Panc1 (cell line): Measurements from ENCODE around the gene FAM156B. TPM values are rescaled to one million over a fixed set of nuclear protein-coding genes. Genes with fewer than 3 reads are reported as not detected.
A peak's percentile ranks its signal among the peaks of the same experiment; 100 is the strongest.
"Not testable (repeated sequence)": the region's sequence is repeated elsewhere in the genome, so short reads cannot be mapped to it uniquely, and the experiment has no call there.

Source experiments
- ATAC-seq: fragments of 200-7000 bp; cut with Tn5 transposase; 2 replicates; pipeline ENCODE4 v1.9.1; 2020; ENCODE audit warnings: mild to moderate bottlenecking, moderate library complexity
- BruUV-seq: library from RNA; stranded (reverse); fragments of 400-500 nt; replicated peaks from 2 replicates; lab custom pipeline; 2021; lab: Mats Ljungman, UMichigan
- CTCF ChIA-PET: fragments of 300-600 bp; sonication (Branson Sonifier 250); formaldehyde crosslinking; loops from one replicate; lab custom pipeline; 2022; ENCODE audit warnings: antibody characterized with exemption; lab: Charles Lee
- POLR2A ChIA-PET: fragments of 300-600 bp; sonication (Branson Sonifier 250); formaldehyde crosslinking; loops from one replicate; lab custom pipeline; 2022; ENCODE audit warnings: antibody characterized with exemption; lab: Charles Lee
- DNase-seq: peaks from one replicate; pipeline ENCODE4 v3.0.0-alpha.2; 2010; ENCODE audit warnings: low read depth, low spot score
- H3K27ac ChIP-seq: 2 replicates; pipeline ENCODE4 v1.5.1; 2011; ENCODE audit warnings: mild to moderate bottlenecking, low read length, inconsistent platforms
- H3K27me3 ChIP-seq: fragments of 200-500 bp; sonication (Bioruptor generic); 2 replicates; pipeline ENCODE4 v1.6.0; 2014; ENCODE audit warnings: low read length, inconsistent platforms; ENCODE audit not compliant: control insufficient read depth, insufficient read depth
- H3K36me3 ChIP-seq: fragments of 200-500 bp; sonication (Bioruptor generic); 2 replicates; pipeline ENCODE4 v1.5.1; 2014; ENCODE audit warnings: inconsistent platforms, mild to moderate bottlenecking, low read length, moderate library complexity; ENCODE audit not compliant: control insufficient read depth, insufficient read depth
- H3K4me1 ChIP-seq: 2 replicates; pipeline ENCODE4 v1.5.1; 2011; ENCODE audit warnings: inconsistent platforms, mild to moderate bottlenecking, low read length, moderate library complexity; ENCODE audit not compliant: control insufficient read depth, insufficient read depth
- H3K4me3 ChIP-seq, 2 experiments: 2 replicates each; pipeline ENCODE4 v1.5.1; 2011 to 2012; ENCODE audit warnings: low read depth in 2 of 2, low read length in 2 of 2, mild to moderate bottlenecking in 2 of 2, inconsistent platforms in 1 of 2, moderate library complexity in 1 of 2
- H3K9me3 ChIP-seq: fragments of 200-500 bp; sonication (Bioruptor generic); 2 replicates; pipeline ENCODE4 v1.5.1; 2014; ENCODE audit warnings: low read depth, mild to moderate bottlenecking, inconsistent platforms, low read length, moderate library complexity; ENCODE audit not compliant: control insufficient read depth, insufficient read depth
- in situ Hi-C: cut with HindIII; loops from 2 replicates; pipeline ENCODE4 v1.10.0; 2016; ENCODE audit warnings: low sequenced_read_pairs, low pct_unique_long_range_greater_than_20kb
- intact Hi-C: fragments of 100-400 bp; cut with micrococcal nuclease; formaldehyde crosslinking; loops from one replicate; pipeline ENCODE4 v1.10.0; 2022; ENCODE audit not compliant: unreplicated experiment
- total RNA-seq: library from RNA; stranded (reverse); gene quantifications from one replicate; pipeline ENCODE4 v1.2.1, GENCODE V29; 2021; ENCODE audit not compliant: unreplicated experiment

Gene FAM156B
- total RNA-seq, 1 experiment from 2014 or later = 13.0 TPM

DNA sequence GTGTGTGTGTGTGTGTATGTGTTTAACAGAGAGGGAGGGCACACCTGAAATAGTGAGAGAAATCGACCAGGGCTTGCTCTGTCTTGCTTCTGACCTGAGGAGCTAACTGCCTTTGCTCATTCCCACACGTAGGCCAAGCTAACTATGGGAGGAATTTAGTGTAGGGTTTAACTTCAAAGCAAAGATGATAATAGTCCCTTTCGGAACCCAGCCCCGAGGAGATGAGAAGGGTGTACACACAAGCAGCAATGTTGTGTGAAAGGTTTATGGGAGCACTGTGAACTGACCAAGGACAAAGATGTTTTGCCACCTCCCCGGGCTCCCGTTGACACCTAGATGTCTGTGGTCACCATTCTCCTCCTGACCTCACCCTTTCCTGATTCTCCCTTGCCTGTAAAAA lies 20.7 kb upstream of the FAM156B start:
- POLR2A ChIA-PET, ATAC-seq, H3K9me3 ChIP-seq, in situ Hi-C loops, H3K36me3 ChIP-seq, H3K27ac ChIP-seq, intact Hi-C loops, CTCF ChIA-PET, H3K27me3 ChIP-seq, H3K4me1 ChIP-seq, DNase-seq, H3K4me3 ChIP-seq, BruUV-seq: not testable (repeated sequence)

DNA sequence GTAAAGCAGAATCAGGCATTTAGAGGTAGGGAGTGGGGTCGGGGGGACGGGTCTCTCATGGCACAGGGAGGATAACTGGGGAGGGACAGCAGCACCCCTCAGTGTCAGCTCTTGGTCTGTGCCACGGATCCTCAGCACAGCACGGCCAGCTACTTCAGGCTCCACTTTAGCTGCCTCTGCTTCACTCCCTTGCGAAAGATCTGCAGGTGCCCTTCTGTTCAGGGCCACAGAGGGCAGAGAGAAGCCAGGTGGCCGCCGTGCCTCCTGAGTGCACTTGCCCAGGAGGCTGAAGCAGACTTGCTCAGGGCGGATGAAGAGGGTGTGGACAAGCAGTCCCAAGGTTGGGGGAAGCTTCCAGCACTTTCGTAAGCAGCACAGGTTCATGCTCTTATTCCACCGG lies 9.7 kb upstream of the FAM156B start:
- BruUV-seq, CTCF ChIA-PET: not testable (repeated sequence)

DNA sequence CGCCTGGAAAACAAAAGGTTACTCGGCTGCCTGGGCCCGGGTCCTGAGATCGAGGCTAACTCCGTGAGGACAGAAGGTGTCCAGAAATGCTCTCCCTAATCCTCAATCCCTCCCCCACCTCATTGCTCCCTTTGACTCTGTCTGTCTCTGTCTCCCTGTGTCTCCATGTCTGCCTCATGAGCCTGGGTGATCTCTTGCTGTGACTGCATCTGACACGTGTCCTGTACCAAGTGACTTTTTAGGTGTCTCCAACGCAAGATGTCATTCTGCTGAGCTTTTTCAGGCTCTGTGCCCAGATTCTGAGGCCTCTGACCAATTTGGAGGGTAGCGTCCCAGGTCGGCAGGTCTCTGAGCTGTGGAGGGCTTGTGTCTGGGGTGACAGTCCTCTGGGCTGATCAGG lies 9.0 kb upstream of the FAM156B start:
- H3K27ac ChIP-seq, DNase-seq, BruUV-seq, POLR2A ChIA-PET, H3K9me3 ChIP-seq, H3K4me3 ChIP-seq, H3K36me3 ChIP-seq, H3K4me1 ChIP-seq, intact Hi-C loops, CTCF ChIA-PET, in situ Hi-C loops, H3K27me3 ChIP-seq: not testable (repeated sequence)
- ATAC-seq = 0 out of 2 replicates have a peak, but pooled peaks have one; percentile 26

More for the DNA sequence above, 9.7 kb upstream of the FAM156B start:
- POLR2A ChIA-PET, H3K4me3 ChIP-seq, H3K4me1 ChIP-seq, H3K36me3 ChIP-seq, H3K27ac ChIP-seq, H3K9me3 ChIP-seq, in situ Hi-C loops, intact Hi-C loops, H3K27me3 ChIP-seq, DNase-seq: not testable (repeated sequence)
- 0 out of 2 replicates have a peak, but pooled peaks have one; percentile 30 for ATAC-seq

DNA sequence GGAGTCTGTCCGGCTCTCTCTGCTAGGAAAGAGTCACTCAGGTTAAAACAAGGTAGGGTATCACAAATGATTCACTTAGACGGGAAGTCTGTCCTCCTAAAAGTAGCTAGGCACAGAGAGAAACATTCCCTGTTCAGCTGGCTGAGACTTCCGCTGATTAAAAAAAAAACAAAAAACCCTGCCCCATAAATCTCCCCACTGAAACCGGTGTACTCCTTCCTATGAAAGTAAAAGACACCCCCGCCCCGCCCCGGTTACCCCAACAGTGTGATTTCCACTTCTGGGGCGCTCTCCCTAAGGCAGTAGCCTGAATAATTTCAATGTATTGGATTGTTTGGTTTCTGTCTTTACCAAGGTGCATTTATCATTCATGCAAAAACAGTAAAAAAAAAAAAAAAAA lies 692 bp upstream of the FAM156B start:
- H3K27me3 ChIP-seq, H3K36me3 ChIP-seq, H3K9me3 ChIP-seq, H3K27ac ChIP-seq, ATAC-seq, DNase-seq, CTCF ChIA-PET, H3K4me1 ChIP-seq, intact Hi-C loops, POLR2A ChIA-PET, H3K4me3 ChIP-seq, in situ Hi-C loops: not testable (repeated sequence)
- TSS peak; percentile 99 for BruUV-seq

DNA sequence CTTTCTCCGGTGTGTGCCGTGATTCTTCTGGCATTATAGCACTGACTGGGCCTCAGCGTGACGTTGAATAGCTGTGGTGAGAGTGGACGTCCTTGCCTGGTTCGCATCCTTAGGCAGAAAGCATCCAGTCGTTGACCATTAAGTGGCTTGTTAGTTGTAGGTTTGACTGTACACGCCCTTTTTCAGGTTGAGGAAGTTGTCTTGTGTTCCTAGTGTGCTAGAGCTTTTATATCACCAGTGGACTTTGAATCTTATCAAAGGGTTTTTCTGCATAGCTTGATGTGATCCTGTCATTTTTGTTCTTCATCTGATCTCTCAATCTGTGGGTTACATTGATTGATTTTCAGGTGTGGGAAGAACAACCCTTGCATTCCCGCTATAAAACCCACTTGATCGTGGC lies 8.4 kb downstream of the FAM156B start:
- POLR2A ChIA-PET, ATAC-seq, H3K36me3 ChIP-seq, BruUV-seq, H3K4me3 ChIP-seq, DNase-seq, CTCF ChIA-PET, H3K4me1 ChIP-seq, in situ Hi-C loops, intact Hi-C loops, H3K27ac ChIP-seq, H3K27me3 ChIP-seq, H3K9me3 ChIP-seq: not testable (repeated sequence)

DNA sequence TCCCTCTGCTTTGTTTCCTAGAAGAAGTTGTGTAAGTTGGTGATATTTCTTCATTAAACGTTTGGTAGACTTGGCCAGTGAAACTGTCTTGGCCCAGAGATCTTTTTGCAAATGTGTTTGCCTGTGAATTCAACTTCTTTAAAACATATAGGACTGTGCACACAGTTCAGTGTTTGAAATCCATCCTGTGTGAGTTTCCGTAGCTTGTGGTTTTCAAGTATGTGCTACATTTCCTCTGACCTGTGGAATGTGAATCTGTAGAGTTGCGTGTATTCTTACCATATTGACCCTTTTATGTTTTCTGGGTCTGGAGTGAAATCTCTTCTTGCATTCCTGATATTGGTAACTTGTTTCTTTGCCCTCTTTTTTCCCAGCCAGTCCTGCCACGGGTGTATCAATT lies 8.9 kb downstream of the FAM156B start:
- DNase-seq, CTCF ChIA-PET, intact Hi-C loops: not testable (repeated sequence)

DNA sequence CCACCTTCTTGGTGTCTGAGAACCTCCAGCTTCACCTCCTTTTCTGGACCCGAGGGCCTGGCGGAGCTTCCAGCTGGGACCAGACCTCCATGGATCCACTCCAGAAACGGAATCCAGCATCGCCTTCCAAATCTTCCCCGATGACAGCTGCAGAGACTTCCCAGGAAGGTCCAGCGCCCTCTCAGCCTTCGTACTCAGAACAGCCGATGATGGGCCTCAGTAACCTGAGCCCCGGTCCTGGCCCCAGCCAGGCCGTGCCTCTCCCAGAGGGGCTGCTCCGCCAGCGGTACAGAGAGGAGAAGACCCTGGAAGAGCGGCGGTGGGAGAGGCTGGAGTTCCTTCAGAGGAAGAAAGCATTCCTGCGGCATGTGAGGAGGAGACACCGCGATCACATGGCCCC lies 10.0 kb downstream of the FAM156B start:
- BruUV-seq, ATAC-seq, H3K27me3 ChIP-seq, H3K27ac ChIP-seq, DNase-seq, intact Hi-C loops, H3K4me3 ChIP-seq, POLR2A ChIA-PET, in situ Hi-C loops, H3K9me3 ChIP-seq, H3K36me3 ChIP-seq, H3K4me1 ChIP-seq, CTCF ChIA-PET: not testable (repeated sequence)

More for the DNA sequence above, 8.9 kb downstream of the FAM156B start:
- ATAC-seq, in situ Hi-C loops, H3K27me3 ChIP-seq, H3K36me3 ChIP-seq, H3K4me1 ChIP-seq, BruUV-seq, H3K9me3 ChIP-seq, H3K27ac ChIP-seq, POLR2A ChIA-PET, H3K4me3 ChIP-seq: not testable (repeated sequence)

DNA sequence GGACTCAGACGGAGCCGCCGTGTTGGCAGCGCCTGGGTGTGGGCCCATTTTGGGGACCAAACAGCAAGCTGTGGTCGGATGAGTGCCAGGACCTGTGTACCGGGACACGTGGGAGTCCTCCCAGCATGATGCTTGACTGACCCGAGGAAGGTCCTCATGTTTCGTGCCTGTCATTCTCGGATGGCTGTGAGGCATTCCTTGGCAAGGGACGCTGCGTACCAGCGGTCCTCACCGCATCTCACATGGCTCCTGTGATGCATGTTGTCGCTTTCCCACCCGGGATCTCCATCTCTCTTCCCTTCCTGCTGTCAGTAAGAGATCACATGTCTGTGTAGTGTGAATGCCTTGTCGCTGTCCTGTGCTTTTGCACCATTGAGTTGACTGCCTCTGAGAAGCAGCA lies 10.8 kb downstream of the FAM156B start:
- H3K27ac ChIP-seq, H3K36me3 ChIP-seq, POLR2A ChIA-PET, ATAC-seq, CTCF ChIA-PET, DNase-seq, H3K4me1 ChIP-seq, in situ Hi-C loops, H3K9me3 ChIP-seq, BruUV-seq, intact Hi-C loops, H3K27me3 ChIP-seq, H3K4me3 ChIP-seq: not testable (repeated sequence)
